IPS-20b (cell line): Measurements from ENCODE around the gene DBP.

Source experiments
- H3K27ac ChIP-seq: one replicate; pipeline ENCODE4 v1.5.1; 2013; ENCODE audit warnings: low read length
- H3K27me3 ChIP-seq: 2 replicates; pipeline ENCODE4 v1.6.1; 2013; ENCODE audit warnings: mild to moderate bottlenecking, low read length, inconsistent platforms; ENCODE audit not compliant: insufficient read depth
- H3K36me3 ChIP-seq: 2 replicates; pipeline ENCODE4 v1.6.1; 2013; ENCODE audit warnings: low read depth, mild to moderate bottlenecking, inconsistent platforms, low read length, moderate library complexity; ENCODE audit not compliant: insufficient read depth
- H3K4me1 ChIP-seq: 2 replicates; pipeline ENCODE4 v1.6.1; 2013; ENCODE audit warnings: mild to moderate bottlenecking, control low read depth, inconsistent platforms, low read length, moderate library complexity; ENCODE audit not compliant: insufficient read depth
- H3K4me3 ChIP-seq: 2 replicates; pipeline ENCODE4 v1.5.1; 2013; ENCODE audit warnings: mild to moderate bottlenecking, low read length, inconsistent platforms
- H3K9ac ChIP-seq: 2 replicates; pipeline ENCODE4 v1.6.1; 2013; ENCODE audit warnings: low read depth, mild to moderate bottlenecking, inconsistent platforms, low read length, moderate library complexity
- H3K9me3 ChIP-seq: 2 replicates; pipeline ENCODE4 v1.6.1; 2013; ENCODE audit warnings: mild to moderate bottlenecking, low read depth, low read length, inconsistent platforms; ENCODE audit not compliant: insufficient read depth

The DBP gene

GRCh38 chr19:48613852-48614435 is 23.2 kb downstream of the DBP start:
- Histone ChIP-seq H3K27ac (peak overlapping the region; percentile 67), H3K9ac (peak overlapping the region; percentile 74), H3K4me3 (peak overlapping the region; percentile 40), H3K9me3 (no peaks in the 10 kb centered on the region), H3K27me3 (no peaks in the 10 kb centered on the region), H3K36me3 (peaks cover 35% of the 10 kb centered on the region), H3K4me1 (peaks cover 15% of the 10 kb centered on the region)

DNA sequence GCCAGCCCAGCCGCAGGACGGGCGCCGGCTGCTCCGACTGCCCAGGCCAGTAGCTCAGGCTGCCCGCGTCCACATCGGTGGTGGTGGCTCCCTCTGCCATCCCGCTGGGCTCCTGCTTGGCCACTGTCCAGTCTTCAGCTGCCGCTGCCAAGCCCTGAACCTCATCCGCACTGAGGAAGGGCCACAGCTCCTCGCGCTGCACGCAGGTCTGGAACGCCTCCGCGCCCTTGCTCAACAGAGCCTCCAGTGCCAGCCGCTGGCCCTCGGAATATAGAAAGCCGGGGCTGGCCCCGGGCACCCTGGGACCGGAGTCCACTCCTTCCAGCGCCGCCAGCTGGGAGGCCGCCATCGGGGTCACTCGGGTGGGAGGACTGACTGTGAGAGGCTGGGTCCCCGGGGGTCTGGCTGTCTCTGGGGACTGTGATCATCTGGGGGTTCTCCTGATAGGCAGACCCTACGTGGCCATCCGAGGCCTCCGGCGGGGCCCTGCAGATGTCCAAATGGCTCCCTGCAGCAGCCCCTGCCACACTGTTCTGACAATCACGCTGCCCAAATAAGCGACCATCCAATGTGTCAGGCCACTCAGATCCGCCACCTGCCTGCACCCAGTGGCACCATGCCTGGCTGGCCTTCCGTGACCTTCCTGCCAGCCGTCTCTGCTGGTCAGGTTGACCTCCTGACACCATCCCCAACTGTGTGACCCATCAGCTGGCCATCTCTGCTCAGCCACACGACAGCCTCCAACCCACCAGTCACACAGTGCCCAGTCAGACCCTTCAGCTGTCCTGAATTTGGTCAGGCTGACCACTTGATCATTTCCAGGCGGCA is 23.9 kb downstream of the DBP start:
- H3K4me1 ChIP-seq: peaks cover 15% of the 10 kb centered on the region
- H3K36me3 ChIP-seq: peaks cover 32% of the 10 kb centered on the region
- no peaks in the 10 kb centered on the region for H3K9me3 ChIP-seq
- peak overlapping the region; percentile 74; the same call in 1 of the 2 replicates for H3K9ac ChIP-seq
- no peak overlapping the region for H3K4me3 ChIP-seq
- peak overlapping the region; percentile 67 for H3K27ac ChIP-seq
- no peaks in the 10 kb centered on the region for H3K27me3 ChIP-seq

DNA sequence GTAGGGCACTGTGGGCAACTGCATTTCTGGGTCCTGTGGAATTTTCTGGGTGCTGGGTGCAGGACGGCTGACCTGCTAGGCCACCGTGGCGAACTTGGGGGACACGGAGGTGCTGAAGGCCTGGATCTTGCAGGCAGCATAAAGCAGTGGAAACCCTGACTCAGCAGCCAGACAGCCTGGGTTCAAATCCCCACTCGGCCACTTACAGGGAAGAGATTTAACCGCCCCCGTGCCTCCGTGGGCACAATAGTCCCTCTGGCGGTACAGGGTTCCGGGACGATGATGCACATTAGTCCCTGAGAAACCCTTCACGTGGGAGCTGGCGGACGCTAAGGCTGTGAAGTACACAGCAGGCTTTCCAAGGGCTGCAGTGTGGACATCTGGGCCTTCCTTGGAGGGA is 25.3 kb downstream of the DBP start:
- H3K4me1 ChIP-seq: peaks cover 9% of the 10 kb centered on the region
- H3K27ac ChIP-seq: no peak overlapping the region
- no peaks in the 10 kb centered on the region for H3K9me3 ChIP-seq
- peaks cover 18% of the 10 kb centered on the region for H3K36me3 ChIP-seq
- no peaks in the 10 kb centered on the region for H3K27me3 ChIP-seq
- no peak overlapping the region for H3K9ac ChIP-seq
- H3K4me3 ChIP-seq: no peak overlapping the region

DNA sequence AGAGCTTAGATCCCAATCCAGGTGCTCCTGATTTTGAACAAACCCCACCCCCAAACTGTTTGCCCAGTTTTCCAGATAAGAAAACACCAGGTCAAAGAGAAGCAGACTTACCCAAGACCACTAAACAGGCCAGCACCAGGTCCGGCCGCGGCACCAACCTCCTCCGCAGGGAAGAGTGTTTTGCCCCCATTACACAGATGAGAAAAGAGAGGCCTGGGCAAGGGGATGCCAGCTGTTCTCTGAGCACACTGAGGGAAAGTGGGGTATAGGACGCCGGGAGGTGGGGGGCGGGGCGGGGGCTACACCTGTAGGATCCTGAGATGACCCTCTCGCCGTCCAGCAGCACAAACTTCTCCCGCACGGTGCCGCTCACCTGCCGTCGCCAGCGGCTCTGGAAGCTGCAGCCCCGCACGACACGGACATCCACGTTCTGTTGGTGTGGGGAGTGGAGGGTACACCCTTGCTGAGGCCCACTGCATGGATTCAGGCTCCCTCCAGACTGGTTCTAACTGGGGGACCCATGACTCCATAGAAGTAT is 27.5 kb downstream of the DBP start:
- H3K36me3 ChIP-seq: no peaks in the 10 kb centered on the region; the same call in 1 of the 2 replicates

GRCh38 chr19:48608798-48609263 is 28.3 kb downstream of the DBP start:
- peaks cover under 1% of the 10 kb centered on the region; the same call in 1 of the 2 replicates for H3K4me1 ChIP-seq
- no peak overlapping the region for H3K9ac ChIP-seq

More for the DNA sequence above, 27.5 kb downstream of the DBP start:
- H3K27me3 ChIP-seq: no peaks in the 10 kb centered on the region
- H3K9ac ChIP-seq: no peak overlapping the region
- H3K27ac ChIP-seq: no peak overlapping the region
- no peaks in the 10 kb centered on the region for H3K9me3 ChIP-seq
- peaks cover 6% of the 10 kb centered on the region for H3K4me1 ChIP-seq
- H3K4me3 ChIP-seq: no peak overlapping the region

DNA sequence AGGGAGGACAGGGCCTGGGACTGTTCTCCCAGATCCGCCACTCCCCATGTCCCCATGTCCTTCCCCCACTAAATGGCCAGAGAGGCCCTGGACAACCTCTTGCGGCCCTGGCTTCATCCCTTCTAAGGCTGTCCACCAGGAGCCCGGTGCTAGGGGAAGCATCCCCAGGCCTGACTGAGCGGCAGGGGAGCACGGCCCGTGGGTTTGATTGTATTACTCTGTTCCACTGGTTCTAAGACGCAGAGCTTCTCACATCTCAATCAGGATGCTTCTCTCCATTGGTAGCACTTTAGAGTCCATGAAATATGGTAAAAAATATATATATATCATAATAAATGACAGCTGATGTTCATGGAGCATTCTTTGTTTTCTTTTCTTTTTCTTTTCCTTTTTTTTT is 29.8 kb downstream of the DBP start:
- Histone ChIP-seq H3K9me3 (no peaks in the 10 kb centered on the region), H3K4me1 (no peaks in the 10 kb centered on the region), H3K27ac (no peak overlapping the region), H3K4me3 (no peak overlapping the region), H3K9ac (no peak overlapping the region), H3K27me3 (no peaks in the 10 kb centered on the region), H3K36me3 (no peaks in the 10 kb centered on the region)

More at GRCh38 chr19:48608798-48609263, 28.3 kb downstream of the DBP start:
- Histone ChIP-seq H3K4me3 (peak overlapping the region; percentile 6; the same call in 1 of the 2 replicates), H3K27me3 (no peaks in the 10 kb centered on the region), H3K27ac (no peak overlapping the region), H3K36me3 (no peaks in the 10 kb centered on the region; the same call in 1 of the 2 replicates), H3K9me3 (no peaks in the 10 kb centered on the region)

- Histone ChIP-seq H3K4me1 (no peaks in the 10 kb centered on the region), H3K27me3 (no peaks in the 10 kb centered on the region), H3K9ac (no peak within 1 kb of the TSS), H3K9me3 (no peaks in the 10 kb centered on the region), H3K27ac (no peak within 1 kb of the TSS), H3K36me3 (no peaks in the 10 kb centered on the region), H3K4me3 (no peak within 1 kb of the TSS)
Measured at GRCh38 chr19:48606463-48607358, 30.5 kb downstream of the DBP start, which contains the start of gene SPACA4. SPACA4 (plus strand) TSS chr19:48606742; CDS start chr19:48606979, 237 bp downstream.

DNA sequence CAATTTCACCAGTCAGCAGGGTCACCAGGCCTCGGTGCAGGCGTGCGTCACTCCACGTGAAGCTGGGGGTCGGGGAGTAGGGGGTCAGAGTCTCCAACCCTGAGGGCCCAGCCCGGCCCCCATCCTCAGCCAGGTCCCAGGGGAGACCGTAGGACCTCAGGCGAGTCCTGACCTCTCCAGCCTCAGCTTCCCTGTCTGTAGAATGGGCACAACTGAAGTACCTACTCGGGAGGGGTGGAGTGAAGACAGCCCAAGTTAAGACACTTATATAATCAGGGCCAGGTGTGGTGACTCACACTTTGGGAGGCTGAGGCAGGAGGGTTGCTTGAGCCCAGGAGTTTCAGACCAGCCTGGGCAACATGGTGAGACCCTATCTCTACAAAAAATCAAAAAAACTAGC is 33.3 kb downstream of the DBP start:
- Histone ChIP-seq H3K27ac (no peak overlapping the region), H3K27me3 (no peaks in the 10 kb centered on the region), H3K9me3 (no peaks in the 10 kb centered on the region), H3K9ac (no peak overlapping the region), H3K4me1 (no peaks in the 10 kb centered on the region), H3K4me3 (no peak overlapping the region), H3K36me3 (no peaks in the 10 kb centered on the region)

- no peak overlapping the region for H3K27ac ChIP-seq
- H3K9me3 ChIP-seq: no peaks in the 10 kb centered on the region
- no peaks in the 10 kb centered on the region for H3K4me1 ChIP-seq
- no peak overlapping the region for H3K4me3 ChIP-seq
- no peaks in the 10 kb centered on the region for H3K27me3 ChIP-seq
- no peak overlapping the region for H3K9ac ChIP-seq
- H3K36me3 ChIP-seq: no peaks in the 10 kb centered on the region
Measured at GRCh38 chr19:48603449-48603848, 33.7 kb downstream of the DBP start.

GRCh38 chr19:48603001-48603400 is 34.2 kb downstream of the DBP start:
- H3K4me3 ChIP-seq: no peak overlapping the region

More at GRCh38 chr19:48603001-48603400, 34.2 kb downstream of the DBP start:
- Histone ChIP-seq H3K27me3 (no peaks in the 10 kb centered on the region), H3K27ac (no peak overlapping the region), H3K36me3 (no peaks in the 10 kb centered on the region), H3K9me3 (no peaks in the 10 kb centered on the region), H3K4me1 (no peaks in the 10 kb centered on the region), H3K9ac (no peak overlapping the region)
